Upper lobe of left lung (tissue), 6 donors: Measurements from ENCODE around the gene LAMTOR1. TPM values are rescaled to one million over a fixed set of nuclear protein-coding genes. Genes with fewer than 3 reads are reported as not detected.

Experiments used
- ATAC-seq, 2 donors: fragments of 200-7000 bp; cut with Tn5 transposase; one replicate each; pipeline ENCODE4 v1.9.1; 2022; ENCODE audit warnings: mild to moderate bottlenecking in 2 of 2, moderate library complexity in 2 of 2; ENCODE audit not compliant: low FRiP score in 2 of 2
- DNase-seq, 2 donors: peaks; one replicate each; pipeline ENCODE4 v3.0.0-alpha.2; 2019 to 2020
- H3K27ac ChIP-seq, 4 donors: fragments of 200-600 bp; sonication (generic); one replicate each; pipeline ENCODE4 v1.5.1; 2016 to 2019
- H3K27me3 ChIP-seq, 4 donors: fragments of 200-600 bp; sonication (generic); one replicate each; pipeline ENCODE4 v1.5.1; 2017 to 2019
- H3K36me3 ChIP-seq, 4 donors: fragments of 200-600 bp; sonication (generic); one replicate each; pipeline ENCODE4 v1.5.1; 2016 to 2019
- H3K4me1 ChIP-seq, 4 donors: fragments of 200-600 bp; sonication (generic); one replicate each; pipeline ENCODE4 v1.5.1; 2018 to 2019
- H3K4me3 ChIP-seq, 4 donors: fragments of 200-600 bp; sonication (generic); one replicate each; pipeline ENCODE4 v1.5.1; 2017 to 2019; ENCODE audit warnings: mild to moderate bottlenecking in 2 of 4, moderate library complexity in 1 of 4
- H3K9me3 ChIP-seq, 4 donors: fragments of 200-600 bp; sonication (generic); one replicate each; pipeline ENCODE4 v1.5.1; 2018 to 2019
- CTCF ChIP-seq, 6 experiments: fragments of 450-650 bp in 4 of 6; fragments of 200-600 bp in 2 of 6; sonication (generic) in 2 of 6; IDR thresholded peaks; one replicate each; pipeline ENCODE4 v1.5.1; 2016 to 2019; ENCODE audit warnings: antibody characterized with exemption in 6 of 6
- EP300 ChIP-seq, 4 donors: sonication (generic); formaldehyde crosslinking; IDR thresholded peaks; one replicate each; pipeline ENCODE4 v1.5.1; 2017; ENCODE audit warnings: antibody characterized with exemption in 4 of 4, control low read depth in 2 of 4
- POLR2A ChIP-seq, 4 donors: fragments of 450-650 bp; IDR thresholded peaks; one replicate each; pipeline ENCODE4 v1.5.1; 2016 to 2017; ENCODE audit warnings: antibody characterized with exemption in 4 of 4, mild to moderate bottlenecking in 2 of 4
- POLR2AphosphoS5 ChIP-seq, 2 donors: sonication (generic); formaldehyde crosslinking; IDR thresholded peaks; one replicate each; pipeline ENCODE4 v1.5.1; 2017; ENCODE audit warnings: antibody characterized with exemption in 2 of 2
- WGBS, 2 donors: methylation state at CpG; one replicate each; pipeline ENCODE4 v1.1.5; 2017 to 2018; 5-methylcytosine and 5-hydroxymethylcytosine counted together
- total RNA-seq, 6 donors: library from RNA; depleted of rRNA in 4 of 6; stranded (reverse); fragments of >200 nt in 4 of 6; gene quantifications; one replicate each; pipeline versions ENCODE4 v1.1.0 to v1.2.1, GENCODE V29; 2016 to 2021
- donor health status: DM: no; HTN: no; CAD: no; lungs with moderate emphysema.
- donor health status: DM: no; HTN: yes; CAD: no; lungs with severe emphysema.

The LAMTOR1 gene
- total RNA-seq, 6 donors from 2014 or later: 86.0 to 162 (median 114) TPM

GRCh38 chr11:72141066-72141465, 38.0 kb upstream of the LAMTOR1 start:
- WGBS, 2 donors: 79 to 81% methylated on average over 3 of the region's 3 CpGs
- Histone ChIP-seq H3K4me1 (no peaks in the 10 kb centered on the region), H3K9me3 (no peaks in the 10 kb centered on the region), H3K4me3 (no peak overlapping the region), H3K27me3 (no peaks in the 10 kb centered on the region), H3K27ac (no peak overlapping the region), H3K36me3 (no peaks in the 10 kb centered on the region)
- DNase-seq (no peak), ATAC-seq (no peak)
- TF ChIP-seq POLR2A (IDR thresholded peaks at IDR 0.05) (no peak), EP300 (IDR thresholded peaks at IDR 0.05) (no peak), CTCF (IDR thresholded peaks at IDR 0.05) (no peak), POLR2AphosphoS5 (IDR thresholded peaks at IDR 0.05) (no peak)

GRCh38 chr11:72140661-72141060, 37.6 kb upstream of the LAMTOR1 start:
- 85 to 100% methylated on average over 2 of the region's 2 CpGs for WGBS, 2 donors
- no peaks in the 10 kb centered on the region for H3K36me3 ChIP-seq
- no peaks in the 10 kb centered on the region for H3K4me1 ChIP-seq
- no peak overlapping the region for H3K4me3 ChIP-seq
- H3K27ac ChIP-seq: no peak overlapping the region
- ATAC-seq: no peak
- H3K27me3 ChIP-seq: no peaks in the 10 kb centered on the region
- no peaks in the 10 kb centered on the region for H3K9me3 ChIP-seq
- TF ChIP-seq EP300 (IDR thresholded peaks at IDR 0.05) (no peak), CTCF (IDR thresholded peaks at IDR 0.05) (no peak), POLR2AphosphoS5 (IDR thresholded peaks at IDR 0.05) (no peak), POLR2A (IDR thresholded peaks at IDR 0.05) (no peak)
- no peak for DNase-seq

DNA sequence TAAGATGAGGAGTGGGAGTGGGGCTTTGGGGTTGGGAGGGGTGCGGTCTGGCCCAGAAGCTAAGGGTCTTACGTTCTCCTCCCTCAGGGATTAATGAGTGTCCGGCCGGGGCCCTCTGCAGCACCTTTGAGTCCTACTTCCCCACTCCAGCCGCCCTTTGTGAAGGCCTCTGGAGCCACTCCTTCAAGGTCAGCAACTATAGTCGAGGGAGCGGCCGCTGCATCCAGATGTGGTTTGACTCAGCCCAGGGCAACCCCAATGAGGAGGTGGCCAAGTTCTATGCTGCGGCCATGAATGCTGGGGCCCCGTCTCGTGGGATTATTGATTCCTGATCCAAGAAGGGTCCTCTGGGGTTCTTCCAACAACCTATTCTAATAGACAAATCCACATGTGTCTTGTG, 36.4 kb upstream of the LAMTOR1 start:
- no peak for DNase-seq
- no peak overlapping the region for H3K27ac ChIP-seq
- no peak overlapping the region for H3K4me3 ChIP-seq
- no peaks in the 10 kb centered on the region for H3K36me3 ChIP-seq
- no peaks in the 10 kb centered on the region for H3K27me3 ChIP-seq
- ATAC-seq: no peak
- 90 to 95% methylated on average over 11 of the region's 11 CpGs for WGBS, 2 donors
- no peaks in the 10 kb centered on the region for H3K4me1 ChIP-seq
- TF ChIP-seq CTCF (IDR thresholded peaks at IDR 0.05) (no peak), POLR2AphosphoS5 (IDR thresholded peaks at IDR 0.05) (no peak), EP300 (IDR thresholded peaks at IDR 0.05) (no peak), POLR2A (IDR thresholded peaks at IDR 0.05) (no peak)
- no peaks in the 10 kb centered on the region for H3K9me3 ChIP-seq

DNA sequence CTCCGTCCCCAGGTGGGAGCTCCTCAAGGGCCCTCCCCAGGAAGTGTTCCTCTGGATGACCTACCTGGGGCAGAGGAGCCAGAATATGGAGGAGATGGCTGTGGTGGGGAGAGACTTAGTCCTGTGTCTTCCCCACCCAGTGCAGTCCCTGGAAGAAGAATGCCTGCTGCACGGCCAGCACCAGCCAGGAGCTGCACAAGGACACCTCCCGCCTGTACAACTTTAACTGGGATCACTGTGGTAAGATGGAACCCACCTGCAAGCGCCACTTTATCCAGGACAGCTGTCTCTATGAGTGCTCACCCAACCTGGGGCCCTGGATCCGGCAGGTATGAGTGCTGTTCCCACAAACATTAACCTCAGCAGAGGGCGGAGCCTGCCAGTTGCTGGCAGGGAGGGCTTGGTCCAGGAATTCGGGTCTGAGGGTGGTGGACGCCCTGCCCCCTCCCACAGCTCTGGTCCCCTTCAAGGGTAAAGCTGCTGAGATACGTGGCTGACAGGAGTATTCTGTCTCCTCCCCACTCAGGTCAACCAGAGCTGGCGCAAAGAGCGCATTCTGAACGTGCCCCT, 35.8 kb upstream of the LAMTOR1 start:
- TF ChIP-seq CTCF (IDR thresholded peaks at IDR 0.05): no peak
- ATAC-seq (no peak), DNase-seq (peak in 1 of 2 donors; percentile 16)
- Histone ChIP-seq H3K27ac (no peak overlapping the region), H3K4me1 (no peaks in the 10 kb centered on the region), H3K9me3 (no peaks in the 10 kb centered on the region), H3K36me3 (no peaks in the 10 kb centered on the region), H3K27me3 (no peaks in the 10 kb centered on the region), H3K4me3 (no peak overlapping the region)
- WGBS, 2 donors: 71% methylated on average over 4 to 12 of the region's 12 CpGs

GRCh38 chr11:72136684-72137262, 33.7 kb upstream of the LAMTOR1 start:
- no peaks in the 10 kb centered on the region for H3K36me3 ChIP-seq
- no peaks in the 10 kb centered on the region for H3K27me3 ChIP-seq
- ATAC-seq: no peak
- peak in 1 of 2 donors; percentile 68 for DNase-seq
- H3K4me3 ChIP-seq: peak overlapping the region in 2 of 4 donors; percentile 10 to 11
- WGBS, 2 donors: 76 to 87% methylated on average over 4 of the region's 4 CpGs
- H3K4me1 ChIP-seq: no peaks in the 10 kb centered on the region
- TF ChIP-seq EP300 (IDR thresholded peaks at IDR 0.05) (no peak), CTCF (IDR thresholded peaks at IDR 0.05) (no peak), POLR2A (IDR thresholded peaks at IDR 0.05) (no peak), POLR2AphosphoS5 (IDR thresholded peaks at IDR 0.05) (no peak)
- H3K9me3 ChIP-seq: no peaks in the 10 kb centered on the region
- H3K27ac ChIP-seq: peak overlapping the region in 1 of 4 donors; percentile 27
